HEK293T (cell line): ENCODE results near the gene VPS9D1.

Experiments
- BHLHE40 ChIP-seq: fragments of 450-650 bp; IDR thresholded peaks from 2 replicates; pipeline ENCODE4 v1.6.1; 2016; ENCODE audit warnings: mild to moderate bottlenecking, moderate library complexity, borderline replicate concordance
- ELF4 ChIP-seq: fragments of 450-650 bp; IDR thresholded peaks from 2 replicates; pipeline ENCODE4 v1.6.1; 2017; ENCODE audit warnings: antibody characterized with exemption
- FOXA1 ChIP-seq: fragments of 450-650 bp; IDR thresholded peaks from 2 replicates; pipeline ENCODE4 v1.6.1; 2016; ENCODE audit warnings: mild to moderate bottlenecking
- FOXK2 ChIP-seq: fragments of 450-650 bp; IDR thresholded peaks from 2 replicates; pipeline ENCODE4 v1.6.1; 2016; ENCODE audit warnings: mild to moderate bottlenecking
- FOXM1 ChIP-seq: fragments of 450-650 bp; IDR thresholded peaks from 2 replicates; pipeline ENCODE4 v1.6.1; 2017; ENCODE audit warnings: mild to moderate bottlenecking, borderline replicate concordance
- HDGF ChIP-seq: fragments of 450-650 bp; IDR thresholded peaks from 2 replicates; pipeline ENCODE4 v1.6.1; 2017; ENCODE audit warnings: antibody characterized with exemption, borderline replicate concordance
- L3MBTL2 ChIP-seq: fragments of 450-650 bp; conservative IDR thresholded peaks from 2 replicates; pipeline ENCODE4 v1.6.1; 2016; ENCODE audit warnings: mild to moderate bottlenecking
- LEF1 ChIP-seq: fragments of 450-650 bp; IDR thresholded peaks from 2 replicates; pipeline ENCODE4 v1.6.1; 2017; ENCODE audit warnings: mild to moderate bottlenecking, borderline replicate concordance
- NFRKB ChIP-seq: fragments of 450-650 bp; IDR thresholded peaks from 2 replicates; pipeline ENCODE4 v1.6.1; 2016; ENCODE audit warnings: mild to moderate bottlenecking, moderate library complexity
- PKNOX1 ChIP-seq: fragments of 450-650 bp; IDR thresholded peaks from 2 replicates; pipeline ENCODE4 v1.6.1; 2016
- SP1 ChIP-seq: fragments of 450-650 bp; IDR thresholded peaks from 2 replicates; pipeline ENCODE4 v1.6.1; 2017
- SUZ12 ChIP-seq: fragments of 450-650 bp; IDR thresholded peaks from 2 replicates; pipeline ENCODE4 v1.6.1; 2016; ENCODE audit warnings: mild to moderate bottlenecking
- TARDBP ChIP-seq: fragments of 450-650 bp; IDR thresholded peaks from 2 replicates; pipeline ENCODE4 v1.6.1; 2016

GRCh38 chr16:89720551-89720812, 216 bp downstream of the VPS9D1 start:
- TF ChIP-seq SUZ12: no peak
- TF ChIP-seq FOXK2: no peak
- TF ChIP-seq NFRKB: no peak
- no peak for TF ChIP-seq ELF4
- no peak for TF ChIP-seq FOXA1
- no peak for TF ChIP-seq FOXM1
- no peak for TF ChIP-seq TARDBP
- TF ChIP-seq BHLHE40: no peak
- TF ChIP-seq SP1: no peak
- TF ChIP-seq LEF1: no peak
- TF ChIP-seq PKNOX1: no peak
- no peak for TF ChIP-seq L3MBTL2
- TF ChIP-seq HDGF: no peak
